ENCODE results near the gene TNFRSF1B. TPM values are rescaled to one million over a fixed set of nuclear protein-coding genes. Genes with fewer than 3 reads are reported as not detected.

TNFRSF1B gene
- total RNA-seq, 1 experiment from 2014 or later = 0.61 TPM

DNA sequence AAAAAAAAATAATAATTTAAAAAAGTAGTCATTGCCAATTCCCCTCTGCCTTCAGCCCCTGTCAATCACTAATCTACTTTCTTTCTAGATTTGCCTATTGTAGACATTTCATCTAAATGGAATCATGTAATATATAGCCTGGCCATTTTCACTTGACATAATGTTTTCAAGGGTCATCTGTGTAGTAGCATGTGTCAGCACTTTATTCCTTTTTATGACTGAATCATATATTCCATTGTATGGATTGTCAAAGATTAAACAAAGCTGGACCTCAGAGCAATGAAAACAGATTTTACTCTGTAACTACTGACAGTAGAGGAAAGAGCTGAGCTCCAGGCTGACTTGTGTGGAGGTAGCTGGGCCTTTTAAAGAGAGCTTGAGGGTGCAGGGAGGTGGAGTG, 78.9 kb downstream of the TNFRSF1B start:
- POLR2A ChIA-PET = no interaction called here
- Histone ChIP-seq H3K27me3 (ENCODE audit: insufficient read depth, low read length) (no peaks in the 10 kb centered on the region), H2AFZ (ENCODE audit: low read depth, low read length, poor library complexity, severe bottlenecking) (no peak overlapping the region), H3K9ac (ENCODE audit: low read length) (no peak overlapping the region), H4K20me1 (ENCODE audit: insufficient read depth) (no peaks in the 10 kb centered on the region), H3K4me1 (ENCODE audit: control insufficient read depth in 1 of 2, insufficient read depth in 2 of 2, low read length in 2 of 2) (no peaks in the 10 kb centered on the region), H3K4me2 (ENCODE audit: low read length) (no peak overlapping the region), H3K27ac (ENCODE audit: low read depth, low read length) (no peak overlapping the region), H3K9me3 (ENCODE audit: control insufficient read depth in 1 of 2, insufficient read depth in 1 of 2, low read depth in 1 of 2, low read length in 2 of 2) (no peaks in the 10 kb centered on the region), H3K4me3 (replicated peaks in 1 of 2; ENCODE audit: low read depth in 1 of 2, low read length in 2 of 2) (no peak overlapping the region), H3K79me2 (ENCODE audit: insufficient read depth, low read length) (no peaks in the 10 kb centered on the region), H3K36me3 (ENCODE audit: control insufficient read depth in 1 of 2, insufficient read depth in 2 of 2, low read length in 2 of 2) (peaks cover 16 to 31% of the 10 kb centered on the region in 2 experiments), H3K9me2 (ENCODE audit: insufficient read depth) (no peaks in the 10 kb centered on the region)
- intact Hi-C loops (cut with micrococcal nuclease) = no loop called here
- RAD21 ChIA-PET (ENCODE audit: low non-redundant PET in 1 of 2, low total read pairs in 2 of 2, uncharacterized antibody in 2 of 2, unreplicated experiment in 2 of 2) = no interaction called here
- BruUV-seq (replicated peaks) = no TSS peak
- CTCF ChIA-PET = interaction anchor here (1.1 kb wide), 1 partner anchor 121 kb away, joined by 5 read pairs; no protein-coding TSS in a partner anchor
- ATAC-seq = no peak
- TF ChIP-seq CBX3 (IDR thresholded peaks at IDR 0.05; ENCODE audit: low read depth) (no peak), REST (IDR thresholded peaks at IDR 0.05; ENCODE audit: low read depth) (no peak), ELF1 (IDR thresholded peaks at IDR 0.05; ENCODE audit: borderline replicate concordance, low read depth) (no peak), SRF (IDR thresholded peaks at IDR 0.05; ENCODE audit: low read depth) (no peak), MAX (IDR thresholded peaks at IDR 0.05) (no peak), ZNF274 (IDR thresholded peaks at IDR 0.05; ENCODE audit: low read depth, low read length) (no peak), YY1 (IDR thresholded peaks at IDR 0.05; ENCODE audit: extremely low read depth, insufficient replicate concordance, low read depth, low read length) (no peak), POLR2A (IDR thresholded peaks at IDR 0.05; ENCODE audit: borderline replicate concordance, extremely low read depth, insufficient read depth, insufficient read length) (no peak), TCF7L2 (IDR thresholded peaks at IDR 0.05; ENCODE audit: borderline replicate concordance, extremely low read depth, insufficient read depth, insufficient read length) (no peak), EZH2 (IDR thresholded peaks at IDR 0.05) (no peak), SIN3A (IDR thresholded peaks at IDR 0.05; ENCODE audit: low read depth) (no peak), POLR2AphosphoS5 (IDR thresholded peaks at IDR 0.05; ENCODE audit: low read depth, low read length) (no peak), EZH2phosphoT487 (IDR thresholded peaks at IDR 0.05; ENCODE audit: borderline replicate concordance) (no peak), JUND (IDR thresholded peaks at IDR 0.05) (no peak), SP1 (IDR thresholded peaks at IDR 0.05; ENCODE audit: low read depth) (no peak), RAD21 (IDR thresholded peaks at IDR 0.05; ENCODE audit: low read depth) (no peak), ZFX (IDR thresholded peaks at IDR 0.05) (no peak)
- TF ChIP-seq, protein P1, sequence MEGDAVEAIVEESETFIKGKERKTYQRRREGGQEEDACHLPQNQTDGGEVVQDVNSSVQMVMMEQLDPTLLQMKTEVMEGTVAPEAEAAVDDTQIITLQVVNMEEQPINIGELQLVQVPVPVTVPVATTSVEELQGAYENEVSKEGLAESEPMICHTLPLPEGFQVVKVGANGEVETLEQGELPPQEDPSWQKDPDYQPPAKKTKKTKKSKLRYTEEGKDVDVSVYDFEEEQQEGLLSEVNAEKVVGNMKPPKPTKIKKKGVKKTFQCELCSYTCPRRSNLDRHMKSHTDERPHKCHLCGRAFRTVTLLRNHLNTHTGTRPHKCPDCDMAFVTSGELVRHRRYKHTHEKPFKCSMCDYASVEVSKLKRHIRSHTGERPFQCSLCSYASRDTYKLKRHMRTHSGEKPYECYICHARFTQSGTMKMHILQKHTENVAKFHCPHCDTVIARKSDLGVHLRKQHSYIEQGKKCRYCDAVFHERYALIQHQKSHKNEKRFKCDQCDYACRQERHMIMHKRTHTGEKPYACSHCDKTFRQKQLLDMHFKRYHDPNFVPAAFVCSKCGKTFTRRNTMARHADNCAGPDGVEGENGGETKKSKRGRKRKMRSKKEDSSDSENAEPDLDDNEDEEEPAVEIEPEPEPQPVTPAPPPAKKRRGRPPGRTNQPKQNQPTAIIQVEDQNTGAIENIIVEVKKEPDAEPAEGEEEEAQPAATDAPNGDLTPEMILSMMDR (IDR thresholded peaks at IDR 0.05 in 2 of 3, conservative IDR thresholded peaks at IDR 0.05 in 1 of 3; ENCODE audit: borderline replicate concordance in 1 of 3, insufficient read depth in 1 of 3, low read depth in 2 of 3, low read length in 2 of 3) = no peak
- DNase-seq (ENCODE audit: low read depth, low spot score) = no peak
